GM23338 (cell line): ENCODE data around the gene THNSL1. TPM values are rescaled to one million over a fixed set of nuclear protein-coding genes. Genes with fewer than 3 reads are reported as not detected.

Source experiments
- ATAC-seq: fragments of 200-7000 bp; cut with Tn5 transposase; 3 replicates; pipeline ENCODE4 v1.9.1; 2020
- DNase-seq: peaks from one replicate; pipeline ENCODE4 v3.0.0-alpha.2; 2015; ENCODE audit warnings: low spot score
- H2AFZ ChIP-seq: fragments of 200-600 bp; sonication (generic); 2 replicates; pipeline ENCODE4 v1.8.0; 2016; ENCODE audit warnings: antibody characterized with exemption, mild to moderate bottlenecking, moderate library complexity
- H3F3A ChIP-seq: fragments of 200-600 bp; sonication (generic); replicated peaks from 2 replicates; pipeline ENCODE4 v1.8.0; 2017; ENCODE audit warnings: antibody characterized with exemption, mixed run types, low read depth
- H3K27ac ChIP-seq: fragments of 200-600 bp; sonication (generic); 2 replicates; pipeline ENCODE4 v1.6.1; 2016; ENCODE audit warnings: low read depth
- H3K27me3 ChIP-seq: fragments of 200-600 bp; sonication (generic); 2 replicates; pipeline ENCODE4 v1.8.0; 2016; ENCODE audit warnings: mild to moderate bottlenecking, mixed run types, moderate library complexity; ENCODE audit not compliant: insufficient read depth
- H3K36me3 ChIP-seq: fragments of 200-600 bp; sonication (generic); 2 replicates; pipeline ENCODE4 v1.8.0; 2016; ENCODE audit warnings: mild to moderate bottlenecking; ENCODE audit not compliant: insufficient read depth
- H3K4me1 ChIP-seq: fragments of 200-600 bp; sonication (generic); 2 replicates; pipeline ENCODE4 v1.8.0; 2016; ENCODE audit warnings: mild to moderate bottlenecking, moderate library complexity; ENCODE audit not compliant: insufficient read depth
- H3K4me2 ChIP-seq: fragments of 200-600 bp; sonication (generic); 2 replicates; pipeline ENCODE4 v1.7.1; 2017; ENCODE audit warnings: mixed run types
- H3K4me3 ChIP-seq: fragments of 200-600 bp; sonication (generic); 2 replicates; pipeline ENCODE4 v1.6.1; 2016; ENCODE audit warnings: mixed run types
- H3K79me2 ChIP-seq: fragments of 200-600 bp; sonication (generic); replicated peaks from 2 replicates; pipeline ENCODE4 v1.8.0; 2017; ENCODE audit warnings: mild to moderate bottlenecking; ENCODE audit not compliant: insufficient read depth
- H3K9me2 ChIP-seq: fragments of 200-600 bp; sonication (generic); 2 replicates; pipeline ENCODE4 v1.8.0; 2017; ENCODE audit not compliant: insufficient read depth
- H4K20me1 ChIP-seq: fragments of 200-600 bp; sonication (generic); replicated peaks from 2 replicates; pipeline ENCODE4 v1.8.0; 2017; ENCODE audit warnings: mild to moderate bottlenecking; ENCODE audit not compliant: insufficient read depth
- H3K27ac Mint-ChIP-seq: 2 replicates; pipeline ENCODE4 v1.8.0; 2020; ENCODE audit warnings: inconsistent platforms, mild to moderate bottlenecking, moderate library complexity, mixed read lengths
- H3K27me3 Mint-ChIP-seq: 3 replicates; pipeline ENCODE4 v1.8.0; 2022; ENCODE audit warnings: low read depth, mild to moderate bottlenecking, moderate library complexity, mixed read lengths, inconsistent platforms; ENCODE audit not compliant: insufficient read depth, poor library complexity
- H3K36me3 Mint-ChIP-seq: 3 replicates; pipeline ENCODE4 v1.8.0; 2021; ENCODE audit warnings: low read depth, mild to moderate bottlenecking, inconsistent platforms, moderate library complexity, mixed read lengths
- H3K4me1 Mint-ChIP-seq: 3 replicates; pipeline ENCODE4 v1.8.0; 2020; ENCODE audit warnings: mild to moderate bottlenecking, inconsistent platforms, mixed read lengths
- H3K4me3 Mint-ChIP-seq: 3 replicates; pipeline ENCODE4 v1.8.0; 2021; ENCODE audit warnings: moderate library complexity, mild to moderate bottlenecking, inconsistent platforms, mixed read lengths
- H3K9me3 Mint-ChIP-seq: 3 replicates; pipeline ENCODE4 v1.8.0; 2020; ENCODE audit warnings: moderate library complexity, mild to moderate bottlenecking, inconsistent platforms, mixed read lengths
- CREB1 ChIP-seq: fragments of 250-450 bp; sonication (Bioruptor Pico); IDR thresholded peaks from 2 replicates; pipeline ENCODE4 v1.5.0; 2020; ENCODE audit warnings: low read depth, mild to moderate bottlenecking, moderate library complexity
- EZH2 ChIP-seq: fragments of 200-600 bp; sonication (generic); IDR thresholded peaks from one replicate; pipeline ENCODE4 v1.8.0; 2017; ENCODE audit warnings: antibody characterized with exemption, mild to moderate bottlenecking, low read depth; ENCODE audit not compliant: unreplicated experiment
- JUNB ChIP-seq: IDR thresholded peaks from one replicate; pipeline ENCODE4 v1.6.1; 2016; ENCODE audit warnings: antibody characterized with exemption; ENCODE audit not compliant: unreplicated experiment
- NANOG ChIP-seq: IDR thresholded peaks from 2 replicates; pipeline ENCODE4 v1.6.1; 2016; ENCODE audit warnings: antibody characterized with exemption, borderline replicate concordance
- POLR2AphosphoS5 ChIP-seq: IDR thresholded peaks from 2 replicates; pipeline ENCODE4 v1.6.1; 2016; ENCODE audit warnings: antibody characterized with exemption, low read depth
- STAT1 ChIP-seq: IDR thresholded peaks from one replicate; pipeline ENCODE4 v1.6.1; 2016; ENCODE audit warnings: antibody characterized with exemption; ENCODE audit not compliant: unreplicated experiment
- ZNF114 ChIP-seq: fragments of 250-450 bp; sonication (Bioruptor Pico); IDR thresholded peaks from 2 replicates; pipeline ENCODE4 v1.5.0; 2020; ENCODE audit warnings: mild to moderate bottlenecking, moderate library complexity
- ZNF331 ChIP-seq: fragments of 250-450 bp; sonication (Bioruptor Pico); IDR thresholded peaks from 2 replicates; pipeline ENCODE4 v1.5.0; 2020; ENCODE audit warnings: low read depth, mild to moderate bottlenecking, moderate library complexity
- polyA plus RNA-seq: library from polyadenylated mRNA; unstranded; fragments of >200 nt; fragmentation: Nextera tagmentation; extraction: Ambion mirVana; gene quantifications from 2 replicates; pipeline ENCODE4 v1.2.1, GENCODE V29; 2016
- total RNA-seq: library from RNA; depleted of rRNA; stranded (reverse); fragments of >200 nt; shearing (Covaris generic); gene quantifications from 2 replicates; pipeline ENCODE4 v1.2.3, GENCODE V29; 2014
- TF ChIP-seq, protein P1 (sequence below): IDR thresholded peaks from one replicate; pipeline ENCODE4 v1.6.1; 2018; ENCODE audit warnings: antibody characterized with exemption; ENCODE audit not compliant: unreplicated experiment
- TF ChIP-seq, protein P2 (sequence below): IDR thresholded peaks from 2 replicates; pipeline ENCODE4 v1.6.1; 2016; ENCODE audit warnings: antibody characterized with exemption
- TF ChIP-seq, protein P3 (sequence below), 2 experiments: fragments of 200-600 bp in 1 of 2; sonication (generic) in 1 of 2; conservative IDR thresholded peaks; 2 replicates each; pipeline versions ENCODE4 v1.5.1 to v1.6.1; 2016 to 2017; ENCODE audit warnings: antibody characterized with exemption in 2 of 2, low read depth in 2 of 2, mild to moderate bottlenecking in 2 of 2, moderate library complexity in 1 of 2

Gene THNSL1
- total and polyA plus RNA-seq, 2 experiments from 2014 or later, result 2.6 to 5.8 TPM

DNA sequence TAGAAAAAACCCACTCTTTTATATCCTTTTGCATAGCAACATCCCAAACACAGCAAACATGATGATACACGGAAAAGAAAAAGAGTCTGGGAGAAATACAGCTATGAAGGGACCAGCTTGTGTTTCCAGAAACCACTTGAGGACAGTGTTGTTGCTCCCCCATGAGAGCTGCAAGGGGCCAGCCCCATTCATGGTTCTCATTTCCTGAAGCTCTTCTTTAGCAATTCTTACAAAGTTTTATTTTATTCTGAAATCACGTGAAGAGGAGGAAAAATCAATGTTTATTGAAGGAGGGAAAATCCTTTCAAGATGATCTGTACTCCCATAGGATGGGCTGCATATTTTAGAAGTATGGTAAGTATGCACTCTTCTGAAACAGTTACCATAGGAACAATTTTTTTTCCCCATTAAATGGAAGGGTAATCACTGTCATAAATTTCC is 46.6 kb upstream of the THNSL1 start (continued):
- TF ChIP-seq STAT1 (no peak), ZNF331 (no peak), JUNB (no peak), CREB1 (CRISPR knock-in tag) (no peak), NANOG (no peak), ZNF114 (CRISPR knock-in tag) (no peak)
- TF ChIP-seq, protein P1, sequence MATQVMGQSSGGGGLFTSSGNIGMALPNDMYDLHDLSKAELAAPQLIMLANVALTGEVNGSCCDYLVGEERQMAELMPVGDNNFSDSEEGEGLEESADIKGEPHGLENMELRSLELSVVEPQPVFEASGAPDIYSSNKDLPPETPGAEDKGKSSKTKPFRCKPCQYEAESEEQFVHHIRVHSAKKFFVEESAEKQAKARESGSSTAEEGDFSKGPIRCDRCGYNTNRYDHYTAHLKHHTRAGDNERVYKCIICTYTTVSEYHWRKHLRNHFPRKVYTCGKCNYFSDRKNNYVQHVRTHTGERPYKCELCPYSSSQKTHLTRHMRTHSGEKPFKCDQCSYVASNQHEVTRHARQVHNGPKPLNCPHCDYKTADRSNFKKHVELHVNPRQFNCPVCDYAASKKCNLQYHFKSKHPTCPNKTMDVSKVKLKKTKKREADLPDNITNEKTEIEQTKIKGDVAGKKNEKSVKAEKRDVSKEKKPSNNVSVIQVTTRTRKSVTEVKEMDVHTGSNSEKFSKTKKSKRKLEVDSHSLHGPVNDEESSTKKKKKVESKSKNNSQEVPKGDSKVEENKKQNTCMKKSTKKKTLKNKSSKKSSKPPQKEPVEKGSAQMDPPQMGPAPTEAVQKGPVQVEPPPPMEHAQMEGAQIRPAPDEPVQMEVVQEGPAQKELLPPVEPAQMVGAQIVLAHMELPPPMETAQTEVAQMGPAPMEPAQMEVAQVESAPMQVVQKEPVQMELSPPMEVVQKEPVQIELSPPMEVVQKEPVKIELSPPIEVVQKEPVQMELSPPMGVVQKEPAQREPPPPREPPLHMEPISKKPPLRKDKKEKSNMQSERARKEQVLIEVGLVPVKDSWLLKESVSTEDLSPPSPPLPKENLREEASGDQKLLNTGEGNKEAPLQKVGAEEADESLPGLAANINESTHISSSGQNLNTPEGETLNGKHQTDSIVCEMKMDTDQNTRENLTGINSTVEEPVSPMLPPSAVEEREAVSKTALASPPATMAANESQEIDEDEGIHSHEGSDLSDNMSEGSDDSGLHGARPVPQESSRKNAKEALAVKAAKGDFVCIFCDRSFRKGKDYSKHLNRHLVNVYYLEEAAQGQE, result no peak
- TF ChIP-seq, protein P2, sequence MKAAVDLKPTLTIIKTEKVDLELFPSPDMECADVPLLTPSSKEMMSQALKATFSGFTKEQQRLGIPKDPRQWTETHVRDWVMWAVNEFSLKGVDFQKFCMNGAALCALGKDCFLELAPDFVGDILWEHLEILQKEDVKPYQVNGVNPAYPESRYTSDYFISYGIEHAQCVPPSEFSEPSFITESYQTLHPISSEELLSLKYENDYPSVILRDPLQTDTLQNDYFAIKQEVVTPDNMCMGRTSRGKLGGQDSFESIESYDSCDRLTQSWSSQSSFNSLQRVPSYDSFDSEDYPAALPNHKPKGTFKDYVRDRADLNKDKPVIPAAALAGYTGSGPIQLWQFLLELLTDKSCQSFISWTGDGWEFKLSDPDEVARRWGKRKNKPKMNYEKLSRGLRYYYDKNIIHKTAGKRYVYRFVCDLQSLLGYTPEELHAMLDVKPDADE, result no peak
- TF ChIP-seq, protein P3, sequence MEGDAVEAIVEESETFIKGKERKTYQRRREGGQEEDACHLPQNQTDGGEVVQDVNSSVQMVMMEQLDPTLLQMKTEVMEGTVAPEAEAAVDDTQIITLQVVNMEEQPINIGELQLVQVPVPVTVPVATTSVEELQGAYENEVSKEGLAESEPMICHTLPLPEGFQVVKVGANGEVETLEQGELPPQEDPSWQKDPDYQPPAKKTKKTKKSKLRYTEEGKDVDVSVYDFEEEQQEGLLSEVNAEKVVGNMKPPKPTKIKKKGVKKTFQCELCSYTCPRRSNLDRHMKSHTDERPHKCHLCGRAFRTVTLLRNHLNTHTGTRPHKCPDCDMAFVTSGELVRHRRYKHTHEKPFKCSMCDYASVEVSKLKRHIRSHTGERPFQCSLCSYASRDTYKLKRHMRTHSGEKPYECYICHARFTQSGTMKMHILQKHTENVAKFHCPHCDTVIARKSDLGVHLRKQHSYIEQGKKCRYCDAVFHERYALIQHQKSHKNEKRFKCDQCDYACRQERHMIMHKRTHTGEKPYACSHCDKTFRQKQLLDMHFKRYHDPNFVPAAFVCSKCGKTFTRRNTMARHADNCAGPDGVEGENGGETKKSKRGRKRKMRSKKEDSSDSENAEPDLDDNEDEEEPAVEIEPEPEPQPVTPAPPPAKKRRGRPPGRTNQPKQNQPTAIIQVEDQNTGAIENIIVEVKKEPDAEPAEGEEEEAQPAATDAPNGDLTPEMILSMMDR (conservative IDR thresholded peaks at IDR 0.05; ENCODE audit: low read depth in 2 of 2), result no peak

DNA sequence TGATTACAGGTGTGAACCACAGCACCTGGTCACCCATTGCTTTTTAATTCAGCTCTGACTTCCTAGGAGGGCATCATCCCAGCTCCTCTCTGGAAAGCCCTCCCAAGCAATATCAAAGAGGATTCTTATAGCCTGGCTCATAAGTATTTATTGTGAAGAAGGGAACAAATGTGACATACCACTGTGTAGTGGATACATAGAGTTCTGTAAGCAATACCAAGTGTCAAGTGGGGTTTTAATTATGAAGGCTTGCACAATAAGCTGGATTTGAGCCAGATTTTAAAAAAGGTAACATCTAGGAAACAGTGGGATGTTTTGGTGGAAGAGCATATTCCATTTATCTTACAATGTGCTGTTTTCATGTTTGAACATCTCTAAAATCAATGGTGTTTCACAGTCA is 45.0 kb upstream of the THNSL1 start:
- H3K36me3 ChIP-seq, result no peaks in the 10 kb centered on the region
- H3K27ac Mint-ChIP-seq, result no peak overlapping the region
- no peak for ATAC-seq

More for the DNA sequence above, 45.0 kb upstream of the THNSL1 start:
- Mint-ChIP-seq H3K4me1 (no peaks in the 10 kb centered on the region), H3K9me3 (no peaks in the 10 kb centered on the region), H3K4me3 (no peak overlapping the region), H3K36me3 (no peaks in the 10 kb centered on the region), H3K27me3 (peaks cover 3% of the 10 kb centered on the region)
- TF ChIP-seq NANOG (no peak), POLR2AphosphoS5 (no peak), CREB1 (CRISPR knock-in tag) (no peak), STAT1 (no peak), EZH2 (no peak), ZNF331 (no peak)
- TF ChIP-seq, protein P2, result no peak
- TF ChIP-seq, protein P1, result no peak
- TF ChIP-seq, protein P3 (conservative IDR thresholded peaks at IDR 0.05; ENCODE audit: low read depth in 2 of 2), result no peak
- Histone ChIP-seq H3K4me3 (no peak overlapping the region), H3K27ac (no peak overlapping the region), H3K79me2 (no peaks in the 10 kb centered on the region), H3K4me1 (no peaks in the 10 kb centered on the region), H3K4me2 (no peak overlapping the region), H3K9me2 (no peaks in the 10 kb centered on the region), H3K27me3 (no peaks in the 10 kb centered on the region), H4K20me1 (no peaks in the 10 kb centered on the region), H2AFZ (no peak overlapping the region), H3F3A (no peaks in the 10 kb centered on the region)
- no peak for DNase-seq
